Motor neuron (in vitro differentiated cells): ENCODE results near the gene NSG2. TPM values are rescaled to one million over a fixed set of nuclear protein-coding genes. Genes with fewer than 3 reads are reported as not detected.

Experiments used
- ATAC-seq, 8 experiments: fragments of 200-7000 bp; cut with Tn5 transposase; replicated peaks in 6 of 8; 2 replicates each; pipeline ENCODE4 v1.8.0; 2021; ENCODE audit warnings: mild to moderate bottlenecking in 8 of 8, moderate library complexity in 8 of 8
- H3K27ac ChIP-seq, 2 donors: fragments of 250-450 bp; sonication (Bioruptor Pico); 2 replicates each; pipeline ENCODE4 v1.9.0; 2021; ENCODE audit warnings: antibody characterized with exemption in 2 of 2, mild to moderate bottlenecking in 2 of 2, moderate library complexity in 1 of 2
- H3K4me1 ChIP-seq, 2 donors: fragments of 250-450 bp; sonication (Bioruptor Pico); replicated peaks in 1 of 2; 2 replicates each; pipeline ENCODE4 v1.6.1; 2021; ENCODE audit warnings: antibody characterized with exemption in 2 of 2, mild to moderate bottlenecking in 2 of 2, moderate library complexity in 1 of 2
- H3K4me3 ChIP-seq, 5 donors: fragments of 250-450 bp; sonication (Bioruptor Pico); 2 replicates each; pipeline ENCODE4 v1.9.0; 2021; ENCODE audit warnings: antibody characterized with exemption in 5 of 5, mild to moderate bottlenecking in 5 of 5, moderate library complexity in 4 of 5
- WGBS, 10 experiments: fragments of 450-650 bp; shearing (Covaris generic); methylation state at CpG; one replicate each; pipeline ENCODE4 v1.0.0; 2022; 5-methylcytosine and 5-hydroxymethylcytosine counted together
- in situ Hi-C, 9 experiments: fragments of 400-800 bp; cut with MboI; loops; one replicate each; pipeline ENCODE4 v1.15.0; 2021; ENCODE audit warnings: low sequenced_read_pairs in 9 of 9, low pct_unique_long_range_greater_than_20kb in 2 of 9; ENCODE audit not compliant: unreplicated experiment in 9 of 9
- total RNA-seq, 8 experiments: library from RNA; unstranded; fragments of 300-600 nt; gene quantifications; 2 replicates each; pipeline versions ENCODE4 v1.2.3 to v1.2.4, GENCODE V29; 2022

NSG2 gene
- total RNA-seq, 8 experiments from 2014 or later: 0.51 to 186 (median 119) TPM; not detected in 1

GRCh38 chr5:174065528-174066197 lies 20.2 kb downstream of the NSG2 start:
- ATAC-seq: peak in 1 of 8 experiments; percentile 70
- peaks cover 0 to 6% of the 10 kb centered on the region in 2 donors for H3K4me1 ChIP-seq
- 0 to 81% (median 41%) methylated on average over 1 to 7 of the region's 8 CpGs for WGBS, 10 experiments
- no peak overlapping the region for H3K27ac ChIP-seq
- H3K4me3 ChIP-seq: no peak overlapping the region
- in situ Hi-C loops: loop anchor here in 2 of 9 experiments (25.0 kb wide), 1 partner anchor 247 kb away; no protein-coding TSS in a partner anchor

DNA sequence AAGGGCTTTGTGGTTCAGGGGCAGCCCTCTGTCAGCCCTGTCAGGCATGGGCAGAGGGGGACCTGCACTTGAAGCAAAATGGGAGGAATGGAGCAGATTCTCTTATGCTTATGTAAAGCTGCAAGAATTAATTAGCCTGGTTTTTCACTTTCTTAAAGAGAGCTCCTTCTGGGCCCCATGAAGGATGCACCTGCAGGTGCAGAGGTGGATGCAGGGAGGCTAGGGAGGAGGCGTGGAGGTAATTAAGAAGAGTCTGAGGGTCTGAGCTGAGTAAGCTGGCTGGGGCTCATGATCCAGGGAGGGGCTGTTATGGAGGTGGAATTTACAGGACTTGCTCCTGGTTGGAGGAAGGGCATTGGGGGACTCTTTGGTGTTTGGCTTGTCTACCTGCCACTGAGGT lies 22.0 kb downstream of the NSG2 start:
- Histone ChIP-seq H3K27ac (no peak overlapping the region), H3K4me3 (no peak overlapping the region), H3K4me1 (peaks cover 0 to 6% of the 10 kb centered on the region in 2 donors)
- no peak for ATAC-seq
- whole genome bisulfite sequencing, 10 experiments: 0 to 100% (median 79%) methylated on average over 1 of the region's 1 CpG; no CpG with 5 or more reads in 6 of the 10 experiments
- in situ Hi-C loops: loop anchor here in 2 of 9 experiments (25.0 kb wide), 1 partner anchor 245 kb away; no protein-coding TSS in a partner anchor

DNA sequence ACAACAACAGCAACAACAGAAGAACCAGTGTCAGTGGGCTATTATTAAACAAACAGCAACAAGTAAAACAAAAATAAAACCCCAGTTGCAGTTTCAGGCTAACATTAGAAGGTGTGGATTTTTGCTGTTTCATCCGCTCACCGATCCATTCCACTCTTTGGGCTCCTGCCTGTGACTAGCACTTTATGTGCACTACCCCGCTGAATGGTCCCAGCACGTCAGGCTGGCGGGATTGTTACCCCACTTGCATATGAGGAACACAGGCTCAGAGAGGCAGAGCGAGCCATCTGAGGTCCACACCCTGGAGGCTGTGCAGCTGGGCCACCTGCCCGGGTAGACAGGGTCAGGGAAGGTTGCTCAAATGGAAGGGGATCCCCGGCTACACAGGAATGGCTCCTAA lies 26.0 kb downstream of the NSG2 start:
- no peaks in the 10 kb centered on the region for H3K4me1 ChIP-seq
- 32 to 87% (median 82%) methylated on average over 2 to 7 of the region's 8 CpGs; no CpG with 5 or more reads in 3 of the 10 experiments for WGBS, 10 experiments
- in situ Hi-C loops: loop anchor here in 2 of 9 experiments (25.0 kb wide), 1 partner anchor 241 kb away; no protein-coding TSS in a partner anchor
- ATAC-seq: no peak
- no peak overlapping the region for H3K27ac ChIP-seq
- no peak overlapping the region for H3K4me3 ChIP-seq

DNA sequence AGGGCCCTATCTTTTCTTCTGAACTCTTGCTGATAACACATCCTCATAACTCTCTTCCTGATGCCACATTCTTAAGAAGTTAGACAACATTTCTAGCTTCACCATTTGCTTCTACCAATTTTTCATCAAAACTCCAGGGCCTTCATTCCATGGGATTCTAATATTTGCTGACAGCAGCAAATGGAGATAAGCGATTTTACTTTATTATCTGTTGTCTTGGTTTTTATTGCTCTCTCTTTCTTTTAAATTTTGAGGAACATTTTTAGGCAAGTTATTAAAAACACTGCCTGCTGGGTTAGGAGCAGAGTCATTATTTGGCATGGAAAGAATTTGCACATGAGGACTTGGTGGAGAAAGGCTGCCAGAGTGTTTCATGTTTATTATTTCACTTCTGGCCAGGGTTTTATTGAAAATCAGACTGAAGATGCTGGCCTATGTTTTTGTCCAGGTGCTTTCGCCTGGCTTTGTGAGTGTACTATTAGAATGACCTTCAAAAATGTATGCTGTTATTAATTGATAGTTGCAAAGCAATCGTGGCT lies 27.7 kb downstream of the NSG2 start:
- WGBS, 10 experiments: 5 to 100% (median 67%) methylated on average over 1 to 3 of the region's 3 CpGs
- Histone ChIP-seq H3K4me3 (no peak overlapping the region), H3K27ac (no peak overlapping the region), H3K4me1 (no peaks in the 10 kb centered on the region)
- ATAC-seq: no peak
- in situ Hi-C loops: loop anchor here in 2 of 9 experiments (25.0 kb wide), 1 partner anchor 239 kb away; no protein-coding TSS in a partner anchor

DNA sequence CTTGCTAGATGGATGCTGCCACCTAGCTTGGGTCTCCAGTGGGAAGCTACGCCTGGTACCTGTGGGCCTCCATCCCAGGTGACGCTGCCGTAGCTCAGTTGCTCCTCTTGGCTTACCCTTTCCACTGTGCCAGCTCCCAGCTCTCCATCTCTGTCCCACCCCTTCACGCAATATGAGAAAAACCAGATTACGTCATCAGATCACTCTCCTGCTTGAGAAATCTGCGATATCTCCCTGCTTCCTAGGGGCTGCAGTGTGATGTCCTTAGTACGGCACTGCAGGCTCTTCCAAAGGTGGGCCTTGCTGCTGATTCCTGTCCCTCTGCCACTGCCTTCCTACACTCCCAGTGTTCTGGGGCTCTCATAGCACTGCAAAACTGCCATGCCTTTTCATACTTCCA lies 28.9 kb downstream of the NSG2 start:
- Histone ChIP-seq H3K4me1 (no peaks in the 10 kb centered on the region), H3K4me3 (no peak overlapping the region), H3K27ac (no peak overlapping the region)
- 42 to 100% (median 82%) methylated on average over 1 to 6 of the region's 7 CpGs; no CpG with 5 or more reads in 1 of the 10 experiments for WGBS, 10 experiments
- in situ Hi-C loops: loop anchor here in 2 of 9 experiments (25.0 kb wide), 1 partner anchor 238 kb away; no protein-coding TSS in a partner anchor
- peak in 1 of 8 experiments; percentile 18 for ATAC-seq

- Histone ChIP-seq H3K4me1 (peaks cover 4% of the 10 kb centered on the region in 2 donors), H3K4me3 (no peak overlapping the region), H3K27ac (no peak overlapping the region)
- WGBS, 10 experiments: 0 to 100% (median 70%) methylated on average over 1 to 3 of the region's 3 CpGs; no CpG with 5 or more reads in 2 of the 10 experiments
- ATAC-seq: peak in 1 of 8 experiments; percentile 37
- in situ Hi-C loops: no loop called here
These were observed 32.9 kb downstream of the NSG2 start for GRCh38 chr5:174078416-174078815.

DNA sequence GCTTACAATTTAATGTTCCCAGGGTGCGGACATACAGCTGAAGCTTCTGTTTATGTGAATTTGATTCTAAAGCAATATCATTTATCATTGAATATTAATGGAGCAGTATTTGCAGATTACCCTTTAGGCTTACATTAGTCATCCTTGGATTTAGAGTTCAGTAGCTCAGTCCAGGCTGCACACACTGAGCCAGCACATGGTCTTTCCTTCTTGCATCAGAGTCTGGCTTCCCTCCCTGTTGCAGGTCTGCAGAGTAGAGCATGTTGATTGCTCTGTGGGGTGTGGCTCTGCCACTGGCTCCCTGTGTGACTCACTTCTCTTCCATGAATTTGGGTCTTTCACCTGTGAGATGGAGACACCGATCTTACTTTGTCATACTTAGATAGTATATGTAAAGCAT lies 36.8 kb downstream of the NSG2 start:
- 75 to 100% (median 87%) methylated on average over 1 to 2 of the region's 2 CpGs; no CpG with 5 or more reads in 1 of the 10 experiments for WGBS, 10 experiments
- peak in 7 of 8 experiments; percentile 32 to 92 (median 88) for ATAC-seq

DNA sequence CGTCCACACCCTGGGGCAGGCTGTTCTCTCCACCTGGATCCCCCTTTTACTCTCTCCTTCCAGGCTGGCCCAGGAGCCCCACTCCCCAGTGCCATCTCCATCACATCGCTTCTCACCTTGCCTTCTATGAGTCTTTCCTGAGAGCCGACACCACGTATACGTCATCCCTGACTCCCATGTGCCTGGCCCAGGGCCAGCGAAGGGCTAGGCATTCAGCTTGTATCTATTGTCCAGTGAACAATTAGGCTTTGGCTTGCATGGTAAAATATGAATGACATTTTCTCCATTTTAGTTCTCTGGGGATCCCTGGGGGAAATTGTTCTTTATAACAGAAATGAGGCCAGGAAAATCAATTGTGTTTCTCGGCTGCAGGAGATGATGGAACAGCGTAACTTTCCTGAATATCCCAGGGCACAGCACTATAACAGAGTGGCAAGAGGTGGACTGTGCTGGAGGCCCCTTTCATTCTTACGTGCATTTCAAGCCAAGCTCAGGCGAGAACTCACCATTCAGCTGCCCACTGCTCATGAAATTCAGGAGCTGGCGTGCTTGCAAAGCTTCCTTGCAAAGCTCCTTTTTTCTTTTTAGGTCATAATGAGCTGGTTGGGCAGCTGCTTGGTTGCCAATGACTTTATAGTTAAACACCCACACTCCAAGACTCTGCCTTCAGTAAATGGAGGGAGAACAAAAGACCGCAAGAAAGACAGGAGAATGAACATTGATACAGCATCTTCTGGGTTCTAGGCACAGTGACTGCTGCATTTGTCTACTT lies 37.7 kb downstream of the NSG2 start:
- no peak overlapping the region for H3K27ac ChIP-seq
- WGBS, 10 experiments: 50 to 100% (median 70%) methylated on average over 2 to 8 of the region's 12 CpGs; no CpG with 5 or more reads in 1 of the 10 experiments
- no peak overlapping the region for H3K4me3 ChIP-seq
- in situ Hi-C loops: no loop called here
- peak in 2 of 8 experiments; percentile 7 to 26 for ATAC-seq
- H3K4me1 ChIP-seq: peaks cover 12 to 13% of the 10 kb centered on the region in 2 donors

More for the DNA sequence above, 36.8 kb downstream of the NSG2 start:
- Histone ChIP-seq H3K27ac (no peak overlapping the region), H3K4me3 (no peak overlapping the region), H3K4me1 (peaks cover 12 to 13% of the 10 kb centered on the region in 2 donors)
- in situ Hi-C loops: no loop called here

GRCh38 chr5:174084691-174085154 lies 39.2 kb downstream of the NSG2 start:
- peaks cover 12 to 13% of the 10 kb centered on the region in 2 donors for H3K4me1 ChIP-seq
- WGBS, 10 experiments: 0 to 49% (median 30%) methylated on average over 2 to 4 of the region's 8 CpGs; no CpG with 5 or more reads in 3 of the 10 experiments
- H3K27ac ChIP-seq: no peak overlapping the region
- peak in 4 of 8 experiments; percentile 32 to 61 (median 38) for ATAC-seq
- in situ Hi-C loops: no loop called here
- H3K4me3 ChIP-seq: no peak overlapping the region

GRCh38 chr5:174086751-174087150 lies 41.2 kb downstream of the NSG2 start:
- Histone ChIP-seq H3K4me3 (no peak overlapping the region), H3K27ac (no peak overlapping the region), H3K4me1 (peaks cover 12 to 13% of the 10 kb centered on the region in 2 donors)
- no peak for ATAC-seq
- WGBS, 10 experiments: 0 to 100% (median 89%) methylated on average over 2 to 5 of the region's 5 CpGs; no CpG with 5 or more reads in 4 of the 10 experiments
- in situ Hi-C loops: no loop called here

GRCh38 chr5:174087783-174088182 lies 42.3 kb downstream of the NSG2 start:
- H3K4me3 ChIP-seq: no peak overlapping the region
- H3K27ac ChIP-seq: no peak overlapping the region
- in situ Hi-C loops: no loop called here
- ATAC-seq: no peak
- H3K4me1 ChIP-seq: peaks cover 12 to 13% of the 10 kb centered on the region in 2 donors
- WGBS, 10 experiments: 0 to 100% (median 94%) methylated on average over 1 of the region's 1 CpG; no CpG with 5 or more reads in 4 of the 10 experiments

- Histone ChIP-seq H3K4me1 (peaks cover 0 to 2% of the 10 kb centered on the region in 2 donors), H3K4me3 (no peak overlapping the region), H3K27ac (no peak overlapping the region)
- ATAC-seq: no peak
- in situ Hi-C loops: no loop called here
- WGBS, 10 experiments: 40 to 90% (median 66%) methylated on average over 2 to 7 of the region's 10 CpGs; no CpG with 5 or more reads in 5 of the 10 experiments
These were observed 44.6 kb downstream of the NSG2 start for GRCh38 chr5:174090129-174090528.
